Loucy (cell line): ENCODE measurements around the gene SLC46A3.

Experiments used
- CTCF ChIP-seq: fragments of 200-600 bp; sonication (generic); conservative IDR thresholded peaks from 2 replicates; pipeline ENCODE4 v1.5.1; 2014; ENCODE audit warnings: mild to moderate bottlenecking, antibody characterized with exemption, low read length
- EZH2phosphoT487 ChIP-seq: fragments of 200-600 bp; IDR thresholded peaks from 2 replicates; pipeline ENCODE4 v1.6.1; 2018; ENCODE audit warnings: antibody characterized with exemption, mild to moderate bottlenecking, moderate library complexity, borderline replicate concordance

DNA sequence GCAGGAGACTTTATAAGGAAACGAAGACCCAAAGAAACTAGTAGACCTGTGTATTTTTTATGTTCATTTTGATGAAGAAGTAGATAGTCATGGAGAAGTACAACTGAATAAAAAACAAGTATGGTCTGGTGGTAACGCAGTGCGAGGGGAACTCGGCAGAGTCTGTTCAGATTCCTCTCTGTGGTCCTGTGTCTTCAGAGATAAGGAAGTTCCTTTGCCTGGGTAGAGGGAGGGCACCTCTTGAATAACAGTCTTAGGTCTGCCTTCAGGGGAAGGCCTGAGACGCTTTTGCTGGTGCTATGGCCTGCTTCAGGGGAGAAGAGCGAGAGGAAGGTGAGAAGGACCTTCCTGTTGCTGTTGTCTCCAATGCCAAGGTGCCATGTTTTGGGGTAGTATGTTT is 25.9 kb upstream of the SLC46A3 start:
- TF ChIP-seq CTCF (no peak), EZH2phosphoT487 (no peak)
